HepG2 (cell line): Measurements from ENCODE around the gene MCM3AP. TPM values are rescaled to one million over a fixed set of nuclear protein-coding genes. Genes with fewer than 3 reads are reported as not detected.

Source experiments
- ATAC-seq: fragments of 200-7000 bp; cut with Tn5 transposase; 3 replicates; pipeline ENCODE4 v1.9.1; 2020; ENCODE audit warnings: mild to moderate bottlenecking, moderate library complexity
- BruUV-seq: library from RNA; stranded (reverse); fragments of 400-500 nt; replicated peaks from 2 replicates; lab custom pipeline; 2021; lab: Mats Ljungman, UMichigan
- CTCF ChIA-PET: fragments of 300-600 bp; formaldehyde crosslinking; extraction: SDS; loops from one replicate; lab custom pipeline; 2021; ENCODE audit warnings: low total read pairs, inconsistent platforms, low intra/inter-chr PET ratio; lab: Yijun Ruan, JAX
- POLR2A ChIA-PET: fragments of 350-600 bp; sonication (Branson Sonifier 250); formaldehyde crosslinking; loops from one replicate; lab custom pipeline; 2020; ENCODE audit warnings: antibody characterized with exemption, inconsistent platforms; lab: Yijun Ruan, JAX
- DNase-seq: peaks from one replicate; pipeline ENCODE4 v3.0.0-alpha.2; 2015; ENCODE audit warnings: low spot score
- FAIRE-seq: peaks from 3 replicates; lab custom pipeline; 2011; peaks lifted over from hg19 to GRCh38; lab: Jason Lieb, UNC
- H2AFZ ChIP-seq: one replicate; pipeline ENCODE4 v1.6.1; 2011; ENCODE audit warnings: low read length, inconsistent platforms
- H3K27ac ChIP-seq: fragments of 300-600 bp; 3 replicates; pipeline ENCODE4 v1.8.0; 2011; ENCODE audit warnings: mixed run types, mild to moderate bottlenecking, mixed read lengths, low read length, inconsistent platforms; ENCODE audit not compliant: insufficient read depth; ENCODE audit errors: extremely low read length
- H3K27me3 ChIP-seq, 2 experiments: fragments of 200-600 bp in 1 of 2; 2 replicates in 1 of 2; 3 replicates in 1 of 2; pipeline versions ENCODE4 v1.6.0 to v1.8.0; 2011; ENCODE audit warnings: low read length in 2 of 2, mild to moderate bottlenecking in 2 of 2, moderate library complexity in 2 of 2, inconsistent platforms in 1 of 2; ENCODE audit not compliant: insufficient read depth in 2 of 2, control insufficient read depth in 1 of 2
- H3K36me3 ChIP-seq, 2 experiments: fragments of 200-600 bp in 1 of 2; replicated peaks in 1 of 2; 2 replicates in 1 of 2; 3 replicates in 1 of 2; pipeline versions ENCODE4 v1.5.1 to v1.8.0; 2011; ENCODE audit warnings: low read length in 2 of 2, inconsistent platforms in 1 of 2; ENCODE audit not compliant: insufficient read depth in 2 of 2, control insufficient read depth in 1 of 2
- H3K4me1 ChIP-seq: 2 replicates; pipeline ENCODE4 v1.5.1; 2012; ENCODE audit warnings: low read length, inconsistent platforms; ENCODE audit not compliant: insufficient read depth
- H3K4me2 ChIP-seq: 2 replicates; pipeline ENCODE4 v1.6.0; 2011; ENCODE audit warnings: low read depth, low read length, inconsistent platforms
- H3K4me3 ChIP-seq, 3 experiments: fragments of 200-600 bp in 1 of 3; sonication (generic), shearing (Covaris generic) in 1 of 3; replicated peaks in 1 of 3; 2 replicates each; pipeline ENCODE4 v1.5.1; 2011 to 2016; ENCODE audit warnings: low read length in 3 of 3, inconsistent platforms in 2 of 3, low read depth in 2 of 3, mild to moderate bottlenecking in 2 of 3, control low read depth in 1 of 3, mixed read lengths in 1 of 3; ENCODE audit not compliant: insufficient read depth in 1 of 3
- H3K79me2 ChIP-seq: one replicate; pipeline ENCODE4 v1.6.1; 2011; ENCODE audit warnings: low read length, inconsistent platforms; ENCODE audit not compliant: insufficient read depth
- H3K9ac ChIP-seq: 2 replicates; pipeline ENCODE4 v1.6.0; 2011; ENCODE audit warnings: mild to moderate bottlenecking, low read depth, low read length, inconsistent platforms; ENCODE audit not compliant: insufficient read depth
- H3K9me3 ChIP-seq: 2 replicates; pipeline ENCODE4 v1.5.1; 2012; ENCODE audit warnings: mild to moderate bottlenecking, low read length
- H4K20me1 ChIP-seq: 2 replicates; pipeline ENCODE4 v1.6.0; 2011; ENCODE audit warnings: inconsistent platforms, mild to moderate bottlenecking, low read length, moderate library complexity; ENCODE audit not compliant: insufficient read depth
- CBX2 ChIP-seq, 2 experiments: fragments of 200-600 bp in 1 of 2; sonication (generic); formaldehyde crosslinking in 1 of 2; IDR thresholded peaks; 2 replicates each; pipeline versions ENCODE4 v1.7.0 to v1.8.1; 2018 to 2022; ENCODE audit warnings: low read depth in 2 of 2, low read length in 1 of 2, mild to moderate bottlenecking in 1 of 2, missing genetic modification reagents in 1 of 2
- IKZF1 ChIP-seq: fragments of 450-650 bp; IDR thresholded peaks from 2 replicates; pipeline ENCODE4 v1.7.1; 2016
- SKI ChIP-seq: fragments of 450-650 bp; IDR thresholded peaks from one replicate; pipeline ENCODE4 v1.6.1; 2018; ENCODE audit warnings: mild to moderate bottlenecking; ENCODE audit not compliant: partially characterized antibody
- SP4 ChIP-seq: sonication (generic); formaldehyde crosslinking; IDR thresholded peaks from 2 replicates; pipeline ENCODE4 v1.8.1; 2023; ENCODE audit warnings: mild to moderate bottlenecking, missing genetic modification reagents
- ZNF282 ChIP-seq: fragments of 450-650 bp; IDR thresholded peaks from 2 replicates; pipeline ENCODE4 v1.6.1; 2018; ENCODE audit not compliant: partially characterized antibody
- ZNF30 ChIP-seq: sonication (generic); formaldehyde crosslinking; IDR thresholded peaks from 2 replicates; pipeline ENCODE4 v1.5.0; 2020; ENCODE audit warnings: mild to moderate bottlenecking, missing genetic modification reagents
- ZNF510 ChIP-seq: sonication (generic); formaldehyde crosslinking; IDR thresholded peaks from 2 replicates; pipeline ENCODE4 v1.4.0; 2020; ENCODE audit warnings: low read depth, mild to moderate bottlenecking, missing genetic modification reagents
- ZNF567 ChIP-seq: sonication (generic); formaldehyde crosslinking; IDR thresholded peaks from 2 replicates; pipeline ENCODE4 v1.8.1; 2023; ENCODE audit warnings: mild to moderate bottlenecking, missing genetic modification reagents, borderline replicate concordance
- WGBS: methylation state at CpG from one replicate; pipeline ENCODE4 v1.1.6; 2017; ENCODE audit warnings: low lambda C conversion rate; 5-methylcytosine and 5-hydroxymethylcytosine counted together
- in situ Hi-C: cut with HindIII; loops from 2 replicates; pipeline ENCODE4 v1.10.0; 2017; ENCODE audit warnings: low pct_unique_long_range_greater_than_20kb; ENCODE audit not compliant: extremely low pct_ligation_motif_present
- intact Hi-C: fragments of 100-400 bp; cut with micrococcal nuclease; formaldehyde crosslinking; loops from one replicate; pipeline ENCODE4 v1.10.0; 2022; ENCODE audit not compliant: unreplicated experiment
- polyA plus RNA-seq, 8 experiments: library from polyadenylated mRNA; depleted of rRNA in 3 of 8; stranded (reverse) in 7 of 8; unstranded in 1 of 8; fragments of >200 nt; fragmentation: Illumina TruSeq in 4 of 8; extraction: Trizol in 4 of 8; gene quantifications; 2 replicates each; pipeline versions ENCODE4 v1.2.1 to v1.2.3, GENCODE V29; 2011 to 2016; ENCODE audit warnings: low read depth in 4 of 8, missing spikeins in 1 of 8, mixed read lengths in 1 of 8; ENCODE audit not compliant: insufficient read depth in 1 of 8
- total RNA-seq, 5 experiments: library from RNA; depleted of rRNA; stranded (reverse); fragments of >200 nt; fragmentation: Illumina TruSeq; extraction: Trizol; gene quantifications; 2 replicates each; pipeline ENCODE4 v1.2.3, GENCODE V29; 2016; ENCODE audit warnings: low read depth in 1 of 5
- TF ChIP-seq, protein P1 (sequence below): sonication (generic); formaldehyde crosslinking; IDR thresholded peaks from 2 replicates; pipeline ENCODE4 v1.4.0; 2020; ENCODE audit warnings: missing genetic modification reagents
- TF ChIP-seq, protein P2 (sequence below): sonication (generic); formaldehyde crosslinking; IDR thresholded peaks from 2 replicates; pipeline ENCODE4 v1.8.0; 2022; ENCODE audit warnings: mild to moderate bottlenecking, missing genetic modification reagents, moderate library complexity

MCM3AP gene
- total and polyA plus RNA-seq, 2 of the 13 experiments (the other 11 are each of a cell fraction or from before 2014, with no cell fraction given): 27.0 to 54.7 TPM

DNA sequence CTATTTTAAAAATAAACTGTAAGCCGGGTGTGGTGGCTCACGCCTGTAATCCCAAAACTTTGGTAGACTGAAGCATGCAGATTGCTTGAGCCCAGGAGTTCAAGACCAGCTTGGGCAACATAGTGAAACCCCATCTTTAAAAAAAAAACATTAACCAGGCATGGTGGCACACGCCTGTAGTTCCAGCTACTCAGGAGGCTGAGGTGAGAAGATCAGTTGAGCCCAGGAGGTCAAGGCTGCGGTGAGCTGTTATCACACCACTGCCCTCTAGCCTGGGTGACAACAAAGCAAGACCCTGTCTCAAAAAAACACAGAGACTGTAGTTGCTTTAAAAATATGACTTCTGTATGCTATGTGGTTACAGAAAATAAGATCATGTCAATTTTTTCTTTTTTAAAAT is 32.6 kb downstream of the MCM3AP start (continued):
- TF ChIP-seq, protein P1, sequence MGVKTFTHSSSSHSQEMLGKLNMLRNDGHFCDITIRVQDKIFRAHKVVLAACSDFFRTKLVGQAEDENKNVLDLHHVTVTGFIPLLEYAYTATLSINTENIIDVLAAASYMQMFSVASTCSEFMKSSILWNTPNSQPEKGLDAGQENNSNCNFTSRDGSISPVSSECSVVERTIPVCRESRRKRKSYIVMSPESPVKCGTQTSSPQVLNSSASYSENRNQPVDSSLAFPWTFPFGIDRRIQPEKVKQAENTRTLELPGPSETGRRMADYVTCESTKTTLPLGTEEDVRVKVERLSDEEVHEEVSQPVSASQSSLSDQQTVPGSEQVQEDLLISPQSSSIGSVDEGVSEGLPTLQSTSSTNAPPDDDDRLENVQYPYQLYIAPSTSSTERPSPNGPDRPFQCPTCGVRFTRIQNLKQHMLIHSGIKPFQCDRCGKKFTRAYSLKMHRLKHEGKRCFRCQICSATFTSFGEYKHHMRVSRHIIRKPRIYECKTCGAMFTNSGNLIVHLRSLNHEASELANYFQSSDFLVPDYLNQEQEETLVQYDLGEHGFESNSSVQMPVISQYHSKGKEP (CRISPR knock-in tag): no peak
- no peak for TF ChIP-seq IKZF1

DNA sequence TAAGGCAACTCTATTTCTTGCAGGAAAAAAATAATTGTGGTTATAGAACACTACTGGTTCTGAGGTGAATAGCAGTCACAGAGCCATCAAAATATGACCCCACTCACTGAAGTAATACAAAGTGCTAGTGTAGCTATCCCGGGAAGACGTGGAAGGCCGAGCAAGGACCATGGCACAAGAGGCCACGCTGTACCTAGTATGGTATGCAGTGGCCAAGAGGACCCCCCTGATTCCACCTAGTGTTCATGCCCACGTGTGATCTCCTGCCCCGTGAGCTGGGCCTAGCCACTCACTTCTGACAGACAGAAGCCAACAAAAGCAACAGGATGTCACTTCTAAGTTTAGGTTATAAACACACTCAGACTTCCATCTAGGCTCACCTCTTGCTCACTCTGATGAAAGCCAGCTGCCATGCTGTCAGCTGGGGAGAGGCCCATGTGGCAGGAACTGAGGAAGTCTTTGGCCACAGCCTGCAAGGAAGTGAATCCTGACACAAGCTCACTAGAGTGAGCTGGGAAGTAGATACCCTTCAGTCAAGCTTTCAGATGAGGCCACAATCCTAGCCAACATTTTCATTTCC is 35.2 kb downstream of the MCM3AP start:
- H3K27ac ChIP-seq: no peak overlapping the region
- no peak overlapping the region for H3K9ac ChIP-seq
- H4K20me1 ChIP-seq: no peaks in the 10 kb centered on the region; the same call in 1 of the 2 replicates
- no peak for TF ChIP-seq ZNF567 (CRISPR knock-in tag)
- no peak for TF ChIP-seq SP4 (CRISPR knock-in tag)
- TF ChIP-seq ZNF30 (CRISPR knock-in tag): no peak
- no peak for TF ChIP-seq ZNF282
- TF ChIP-seq, protein P2, sequence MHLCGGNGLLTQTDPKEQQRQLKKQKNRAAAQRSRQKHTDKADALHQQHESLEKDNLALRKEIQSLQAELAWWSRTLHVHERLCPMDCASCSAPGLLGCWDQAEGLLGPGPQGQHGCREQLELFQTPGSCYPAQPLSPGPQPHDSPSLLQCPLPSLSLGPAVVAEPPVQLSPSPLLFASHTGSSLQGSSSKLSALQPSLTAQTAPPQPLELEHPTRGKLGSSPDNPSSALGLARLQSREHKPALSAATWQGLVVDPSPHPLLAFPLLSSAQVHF (CRISPR knock-in tag): no peak
- no peak for TF ChIP-seq SKI
- no peak for TF ChIP-seq ZNF510 (CRISPR knock-in tag)
- no peak for TF ChIP-seq CBX2 (IDR thresholded peaks at IDR 0.05; ENCODE audit: low read depth, low read length)
- no peak for TF ChIP-seq CBX2 (CRISPR knock-in tag; IDR thresholded peaks at IDR 0.05; ENCODE audit: low read depth)
- no peak overlapping the region for H3K4me2 ChIP-seq
- BruUV-seq: no TSS peak
- no peaks in the 10 kb centered on the region for H3K27me3 ChIP-seq
- ATAC-seq (no peak), DNase-seq (no peak), FAIRE-seq (no peak)
- H3K4me3 ChIP-seq: no peak overlapping the region
- intact Hi-C loops (no loop called here), in situ Hi-C loops (no loop called here)
- H3K36me3 ChIP-seq: peaks cover 40 to 85% of the 10 kb centered on the region in 2 experiments
- H2AFZ ChIP-seq: no peak overlapping the region
- H3K4me1 ChIP-seq: peaks cover 15% of the 10 kb centered on the region
- H3K9me3 ChIP-seq: no peaks in the 10 kb centered on the region
- POLR2A ChIA-PET: no interaction called here
- CTCF ChIA-PET: no interaction called here
- H3K79me2 ChIP-seq: no peaks in the 10 kb centered on the region
- 98% methylated on average over 6 of the region's 6 CpGs for WGBS
